HG02970 (cell line): Measurements from ENCODE around the gene RIMBP2.

Source experiments
- ATAC-seq: cut with Tn5 transposase; IDR thresholded peaks from one replicate; pipeline ENCODE4 v1.9.1; 2021; ENCODE audit warnings: mild to moderate bottlenecking, moderate library complexity, moderate number of reproducible peaks; ENCODE audit not compliant: unreplicated experiment, low FRiP score

Gene RIMBP2

DNA sequence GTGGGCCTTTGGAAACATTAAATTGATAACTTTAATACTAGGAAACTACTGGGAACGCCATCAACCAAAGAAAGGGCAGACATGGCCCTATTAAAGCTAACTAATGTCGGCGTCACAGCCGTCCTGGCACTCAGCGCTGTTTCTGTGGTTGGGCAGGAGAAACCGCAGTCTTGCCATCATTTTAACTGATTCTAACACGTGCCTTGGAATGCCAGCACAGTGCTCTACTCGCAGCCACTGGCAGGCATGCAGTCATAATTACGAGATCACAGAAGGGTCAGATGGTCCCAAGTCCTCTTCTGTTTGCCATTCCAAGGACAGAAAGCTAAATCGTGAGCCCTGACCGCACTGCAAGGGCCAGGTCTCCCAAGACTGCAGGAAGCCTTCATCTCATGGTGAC lies 75.2 kb downstream of the RIMBP2 start:
- no peak for ATAC-seq

DNA sequence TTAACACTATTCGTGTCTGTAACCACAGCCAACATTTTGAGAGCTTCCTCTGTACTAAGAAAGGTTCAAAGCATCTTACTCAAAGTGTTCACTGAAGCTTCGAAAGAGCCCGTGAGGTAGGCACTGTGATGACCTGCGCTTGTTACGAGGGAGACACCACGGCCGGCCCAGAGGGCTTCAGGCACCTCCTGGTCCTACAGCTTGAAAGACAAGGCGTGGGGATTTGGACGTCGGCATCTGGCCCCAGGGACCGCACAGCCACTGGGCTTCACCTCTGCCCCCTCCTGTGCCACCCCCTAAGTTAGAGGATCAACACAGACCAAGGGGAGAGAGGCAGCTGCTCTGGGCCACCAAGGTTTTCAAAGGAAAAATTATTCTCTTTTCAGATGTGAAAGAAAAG lies 75.6 kb downstream of the RIMBP2 start:
- no peak for ATAC-seq

DNA sequence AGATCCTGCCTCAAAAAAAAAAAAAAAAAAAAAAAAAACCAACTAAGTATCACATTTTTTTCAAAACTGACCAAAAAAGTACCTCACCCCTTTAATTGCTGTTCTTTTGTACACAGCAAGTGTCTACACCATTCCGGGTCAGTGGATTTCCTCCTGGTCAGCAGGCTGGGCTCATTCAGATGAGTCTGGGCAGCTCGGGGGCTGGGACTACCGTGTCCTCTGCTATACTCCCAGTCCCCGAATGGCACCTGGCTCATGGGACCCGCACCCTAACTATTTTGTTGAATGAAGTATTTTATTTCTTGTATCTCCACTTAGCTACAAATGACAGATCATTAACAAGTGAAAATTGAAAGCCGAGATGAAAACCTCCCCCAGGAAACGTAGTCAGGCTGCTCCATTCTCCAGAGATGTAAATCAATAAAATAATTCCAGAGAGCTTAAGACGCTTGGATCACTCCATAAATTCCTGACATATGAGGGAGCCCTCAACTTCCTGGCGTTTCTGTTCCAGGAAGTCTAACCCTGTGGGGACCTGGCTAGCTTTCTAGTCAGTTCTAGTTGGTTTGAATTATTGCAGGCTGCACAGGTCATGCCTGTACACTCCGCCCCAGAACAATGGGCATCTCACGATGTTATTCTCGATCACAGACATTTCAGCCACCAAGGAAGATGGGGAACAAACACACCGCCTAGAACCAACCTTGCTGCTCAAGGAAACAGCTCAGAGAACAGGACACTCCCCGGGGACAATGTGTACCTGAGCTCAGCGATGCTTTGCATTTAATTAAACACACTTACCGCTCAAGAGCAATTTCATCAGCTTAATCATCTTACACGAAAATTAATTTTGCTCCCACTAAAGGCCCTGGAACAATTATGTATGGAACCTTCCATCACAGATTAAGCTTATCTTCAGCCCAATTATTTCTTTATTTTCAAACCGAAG lies 76.3 kb downstream of the RIMBP2 start:
- no peak for ATAC-seq

DNA sequence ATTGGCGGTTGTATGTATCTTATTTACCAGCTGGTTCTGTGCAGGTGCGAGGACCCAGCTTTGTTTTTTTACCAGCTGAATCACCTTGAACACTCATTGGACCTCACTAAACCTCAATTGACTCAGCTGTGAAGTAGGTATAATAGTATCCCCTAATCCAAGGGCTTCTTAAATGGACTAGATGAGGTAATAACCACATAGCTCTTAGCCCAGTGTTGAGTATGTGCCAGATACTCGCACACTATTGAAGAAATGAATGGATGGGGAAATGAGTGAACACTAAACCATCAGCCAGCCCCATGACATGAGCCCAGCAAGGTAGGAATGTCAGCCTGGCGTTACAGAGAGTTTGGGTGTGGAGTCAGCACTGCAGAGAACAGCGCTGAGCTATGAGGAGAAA lies 79.7 kb downstream of the RIMBP2 start:
- no peak for ATAC-seq

DNA sequence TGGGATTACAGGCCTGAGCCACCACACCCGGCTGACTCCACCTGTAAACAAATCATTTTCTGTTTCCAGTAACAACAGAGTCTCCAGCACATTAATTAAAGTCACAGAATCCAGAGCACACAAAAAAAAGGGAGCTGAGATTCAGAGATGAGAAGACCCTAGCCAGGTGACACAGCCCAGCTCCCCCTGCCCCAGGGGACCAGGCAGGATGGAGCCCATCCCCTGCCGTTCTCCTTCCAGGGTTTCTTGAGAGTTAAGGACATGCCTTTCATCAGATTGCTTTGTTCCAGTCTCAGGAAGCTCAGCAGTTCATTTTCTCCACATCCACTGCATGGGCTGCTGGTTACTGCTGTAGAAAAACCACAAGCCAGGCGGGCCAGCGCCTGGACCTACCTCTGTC lies 81.2 kb downstream of the RIMBP2 start:
- no peak for ATAC-seq

DNA sequence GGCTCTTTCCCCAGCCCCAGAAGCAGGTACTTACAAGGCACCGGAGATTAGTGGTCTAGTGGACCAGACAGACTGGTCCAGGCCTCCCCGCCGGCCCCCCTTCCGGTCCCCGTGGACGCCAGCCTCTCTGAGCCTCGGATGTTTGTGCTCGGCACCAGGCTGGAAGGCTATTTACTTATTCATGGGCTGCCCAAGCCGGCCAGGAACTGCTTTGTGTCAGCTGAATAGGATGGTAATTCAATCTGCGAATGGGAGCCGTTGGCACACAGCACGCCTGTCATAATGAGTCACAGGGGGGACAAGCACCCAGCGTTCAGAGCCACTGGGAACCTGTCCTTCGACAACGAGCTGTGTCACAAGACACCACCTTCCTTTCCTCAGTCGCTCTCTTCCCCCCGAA lies 82.3 kb downstream of the RIMBP2 start:
- no peak for ATAC-seq

DNA sequence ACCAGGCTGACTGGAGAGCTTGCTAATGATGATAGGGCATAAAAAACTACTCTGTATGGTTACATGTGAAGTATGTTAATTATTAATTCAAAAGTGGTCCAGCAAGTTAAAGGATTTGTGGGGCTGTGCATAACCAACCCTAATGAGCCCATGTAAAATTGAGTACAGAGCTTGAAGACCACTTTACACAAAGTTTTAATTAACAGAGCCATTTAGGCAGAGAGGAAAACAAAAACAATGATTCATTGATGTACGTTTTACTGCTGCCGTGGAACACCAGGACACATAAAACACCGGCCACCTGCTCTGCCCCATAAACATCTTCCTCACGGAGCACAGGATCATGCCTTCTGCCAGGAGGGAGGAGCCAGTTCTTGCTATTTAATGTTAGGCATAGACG lies 83.5 kb downstream of the RIMBP2 start:
- ATAC-seq: no peak

DNA sequence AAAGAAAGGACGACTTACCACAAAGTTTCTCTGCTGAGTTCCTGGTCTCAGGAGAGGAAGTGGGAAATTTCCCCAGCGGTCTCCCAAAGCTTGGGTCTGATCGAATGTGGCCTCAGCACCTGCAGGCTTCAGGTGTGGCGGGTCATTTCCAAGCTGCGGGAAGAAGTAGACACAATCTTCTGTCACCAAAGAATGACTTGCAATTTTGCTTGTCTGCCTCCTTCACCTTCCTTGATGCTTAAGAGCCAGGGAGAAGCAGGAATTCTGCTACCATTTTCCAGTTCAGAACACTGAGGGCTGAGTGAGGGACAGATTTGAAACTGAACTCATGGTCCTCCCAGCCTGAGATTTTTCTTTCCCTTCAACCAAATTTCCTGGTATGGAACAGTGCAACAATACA lies 87.8 kb downstream of the RIMBP2 start:
- no peak for ATAC-seq

DNA sequence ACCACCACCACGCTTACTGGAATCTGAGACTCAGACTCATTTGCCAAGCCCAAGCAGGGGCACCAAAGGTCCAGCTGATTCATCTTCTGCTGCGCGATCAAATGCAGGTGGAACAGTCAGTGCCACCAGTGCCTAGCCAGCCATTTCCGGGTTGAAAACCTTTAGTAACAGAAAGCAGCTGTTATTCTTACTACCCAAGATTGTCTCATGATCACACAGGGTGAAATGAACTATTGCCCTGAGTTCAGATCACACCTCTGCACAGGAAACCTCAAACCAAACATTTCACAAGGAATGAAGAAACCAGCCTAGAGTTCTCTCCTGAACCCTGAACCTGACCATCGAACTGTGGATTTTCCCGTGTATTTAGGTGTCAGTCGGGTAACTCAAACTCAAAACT lies 88.9 kb downstream of the RIMBP2 start:
- no peak for ATAC-seq

DNA sequence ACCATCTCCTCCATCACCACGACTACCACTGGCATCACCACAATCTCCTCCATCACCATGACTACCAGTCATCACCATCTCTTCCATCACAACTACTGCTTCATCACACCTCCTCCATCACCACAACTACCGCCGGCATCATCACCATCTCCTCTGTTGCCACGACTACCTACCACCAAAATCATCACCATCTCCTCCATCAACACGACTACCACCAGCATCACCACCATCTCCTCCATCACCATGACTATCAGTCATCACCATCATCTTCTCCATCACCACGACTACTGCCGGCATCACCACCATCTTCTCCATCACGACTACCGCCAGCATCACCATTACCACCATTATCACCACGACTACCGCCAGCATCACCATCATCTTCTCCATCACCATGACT lies 89.5 kb downstream of the RIMBP2 start:
- no peak for ATAC-seq

DNA sequence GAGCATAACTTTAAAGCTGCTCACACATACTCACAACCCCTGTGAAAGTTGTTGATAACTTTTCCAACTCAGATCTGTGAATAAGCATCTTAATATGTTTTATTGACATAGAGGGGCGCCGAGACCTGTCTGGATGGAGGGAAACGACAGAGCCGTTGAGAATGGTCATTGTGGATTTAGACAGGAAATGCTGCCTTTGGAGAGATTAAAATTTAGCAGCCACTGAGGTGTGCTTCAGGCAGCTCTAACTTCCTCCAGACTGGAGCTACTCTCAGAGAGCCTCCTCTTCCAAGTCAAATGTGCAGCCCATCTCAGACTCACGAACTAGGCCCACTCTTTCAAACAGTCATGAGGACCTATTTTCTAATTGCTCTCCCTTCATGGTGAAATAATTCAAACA lies 90.9 kb downstream of the RIMBP2 start:
- ATAC-seq: no peak

DNA sequence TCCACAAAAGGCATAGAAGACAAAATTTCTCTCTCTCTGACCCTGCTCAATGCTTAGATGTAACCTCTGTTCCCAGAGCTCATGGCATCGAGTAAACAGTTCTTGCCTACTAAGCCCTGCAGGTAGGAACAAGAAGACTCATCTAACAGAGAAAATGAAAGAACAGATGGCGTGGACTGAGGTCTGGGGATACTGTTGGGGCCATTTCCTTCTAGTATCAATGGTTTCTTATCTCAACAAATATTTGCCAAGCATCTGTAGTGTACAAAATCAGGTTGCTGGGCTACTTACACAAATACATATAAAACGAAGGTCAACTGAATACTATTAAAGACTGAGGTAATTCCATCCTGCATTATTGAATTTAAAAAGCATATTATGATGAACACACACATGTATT lies 93.3 kb downstream of the RIMBP2 start:
- no peak for ATAC-seq

DNA sequence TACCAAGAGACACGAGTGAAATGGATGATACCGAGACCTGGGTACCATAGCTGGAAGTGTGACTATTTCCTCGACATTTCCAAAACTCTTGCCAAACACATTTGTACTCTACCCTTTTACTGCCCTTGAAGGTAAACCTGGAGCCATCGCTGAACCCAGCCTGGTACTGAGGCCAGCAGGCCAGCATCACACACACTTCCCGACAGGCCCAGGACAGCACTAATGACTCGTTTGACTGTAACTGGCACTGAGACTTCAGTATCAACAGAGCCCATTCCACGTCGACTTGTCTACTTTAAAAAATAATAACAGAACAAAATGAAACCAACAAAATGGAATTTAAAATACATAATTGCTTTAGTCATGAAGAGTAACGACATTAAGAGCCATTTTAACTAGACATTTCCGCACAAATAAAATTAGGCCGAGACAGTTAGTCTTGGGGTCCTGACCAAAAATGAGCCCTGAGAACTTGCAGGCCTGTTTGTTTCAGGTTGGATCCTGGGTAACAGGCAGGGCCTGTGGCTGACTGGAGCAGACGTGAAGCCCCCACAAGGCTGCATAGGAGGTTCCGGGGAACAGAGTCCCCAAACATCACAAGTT lies 94.3 kb downstream of the RIMBP2 start:
- ATAC-seq: no peak

DNA sequence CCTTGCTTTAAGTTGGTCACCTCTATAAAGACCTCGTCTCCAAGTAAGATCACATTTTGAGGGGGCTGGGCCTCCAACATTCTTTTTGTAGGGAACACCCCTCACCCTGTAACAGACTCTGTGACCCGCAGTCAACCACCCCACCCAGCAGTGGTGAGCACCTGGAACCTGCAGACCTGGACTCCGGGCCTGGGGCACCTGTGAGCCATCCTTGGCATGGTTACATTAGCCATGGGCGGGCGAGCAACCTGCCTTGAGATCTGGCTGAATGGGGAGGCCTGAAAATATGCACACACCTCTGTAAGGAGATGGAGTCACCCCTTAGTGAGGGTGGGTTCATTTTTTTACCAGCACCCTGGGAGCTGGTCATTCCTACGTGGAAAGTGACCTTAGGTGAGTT lies 95.3 kb downstream of the RIMBP2 start:
- ATAC-seq: no peak

DNA sequence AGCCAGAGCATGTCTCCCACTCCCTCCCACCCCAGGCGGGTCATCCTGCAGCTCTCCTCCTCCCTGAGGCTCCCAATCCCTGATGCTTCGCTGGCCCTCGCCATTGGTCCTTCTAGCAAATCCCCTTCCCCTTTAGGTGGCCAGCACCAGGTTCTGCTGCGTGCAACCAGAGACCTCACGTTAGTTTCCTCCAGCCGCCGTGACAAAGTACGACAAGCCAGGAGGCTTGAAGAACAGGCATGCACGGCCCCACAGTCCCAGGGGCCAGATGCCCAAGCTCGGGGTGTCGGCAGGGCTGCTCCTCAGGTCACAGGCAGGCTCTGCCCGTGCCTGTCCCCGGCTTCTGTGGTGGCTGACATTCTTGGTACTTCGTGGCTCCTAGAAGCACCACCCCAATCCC lies 95.8 kb downstream of the RIMBP2 start:
- ATAC-seq: no peak

DNA sequence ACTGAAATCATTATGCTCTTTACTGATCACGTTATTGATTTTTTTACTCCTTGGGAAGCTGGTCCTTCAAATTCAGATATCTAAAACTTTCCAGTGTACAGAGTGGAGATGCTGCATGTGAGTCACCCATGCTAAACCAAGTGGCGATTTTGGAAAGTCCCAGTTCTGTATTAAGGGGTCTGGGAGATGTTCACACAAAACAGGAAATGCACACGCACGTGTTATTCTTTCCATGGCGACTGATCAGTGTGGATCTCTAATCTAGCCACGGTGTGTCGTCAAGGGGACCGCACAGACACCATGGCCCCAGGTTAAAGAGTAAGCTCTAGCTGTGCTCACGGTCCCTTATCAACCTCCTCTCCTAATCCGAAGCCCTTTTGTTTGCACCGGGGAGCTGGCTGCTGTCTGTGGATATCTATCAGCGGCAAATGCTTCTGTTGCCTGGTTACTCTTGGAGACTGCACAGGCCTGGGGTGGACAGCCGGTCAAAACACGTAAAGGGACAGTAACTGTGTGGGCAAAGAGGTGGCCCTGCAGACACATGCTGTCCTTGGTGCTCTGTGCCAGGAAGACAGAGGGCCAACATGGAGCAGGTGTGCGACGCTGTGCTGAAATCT lies 96.6 kb downstream of the RIMBP2 start:
- no peak for ATAC-seq

DNA sequence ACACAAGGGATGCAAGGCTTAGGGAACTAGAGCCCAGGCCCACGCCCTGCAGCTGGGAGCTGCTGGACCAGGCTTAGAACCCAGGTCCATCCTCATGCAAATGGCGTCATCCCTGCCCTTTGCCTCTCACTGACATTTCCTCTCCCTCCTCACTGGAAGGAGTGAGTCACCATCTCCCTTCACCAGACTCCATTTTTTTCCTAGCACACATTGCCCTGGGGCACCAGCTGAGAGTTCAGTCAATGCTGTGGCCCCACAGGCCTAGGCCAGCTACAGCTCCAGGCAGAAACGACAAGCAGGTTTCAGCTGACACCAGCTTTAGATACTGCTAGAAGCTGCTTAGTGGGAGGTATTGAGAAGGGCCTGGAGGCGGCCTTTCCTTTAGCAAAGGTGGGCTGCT lies 98.9 kb downstream of the RIMBP2 start:
- no peak for ATAC-seq

DNA sequence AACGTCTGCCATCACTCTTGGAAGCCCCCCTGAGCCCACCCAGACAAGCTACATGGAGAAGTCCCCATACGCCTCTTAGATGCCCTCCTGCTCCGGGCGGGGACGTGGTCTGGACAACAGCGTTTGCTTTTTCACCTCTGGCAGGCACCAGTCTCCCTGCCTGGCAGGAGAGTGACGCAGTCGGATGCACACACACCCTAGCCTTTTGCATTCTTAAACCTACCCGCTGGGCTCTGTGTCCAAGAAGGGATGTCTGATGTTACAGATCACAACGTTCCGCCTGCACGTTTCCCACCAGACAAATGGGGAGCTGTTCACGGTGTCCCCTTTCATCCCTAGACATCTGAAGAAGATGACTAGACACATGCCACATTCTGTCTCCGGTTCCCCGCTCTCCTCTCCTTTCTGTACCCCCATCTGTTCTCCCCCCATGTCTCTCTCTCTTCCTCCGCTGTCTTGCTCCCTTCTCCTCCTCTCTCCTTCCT lies 100.2 kb downstream of the RIMBP2 start:
- no peak for ATAC-seq

DNA sequence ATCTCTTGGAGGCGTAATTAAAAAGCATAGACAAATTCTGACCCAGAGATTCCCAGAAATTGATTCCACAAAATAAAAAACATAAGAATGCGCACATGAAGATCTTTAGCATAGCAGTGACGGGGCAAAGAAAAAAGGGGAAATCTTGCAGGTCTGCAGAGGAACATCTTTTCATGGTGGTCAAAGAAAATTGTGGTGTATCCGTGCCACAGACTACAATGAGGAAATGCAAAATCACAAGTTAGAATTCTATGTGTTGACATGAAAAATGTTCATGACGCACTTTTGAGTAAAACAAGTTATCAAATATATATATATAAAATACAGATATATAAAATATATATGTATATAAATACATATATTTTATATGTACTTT lies 101.6 kb downstream of the RIMBP2 start:
- no peak for ATAC-seq

DNA sequence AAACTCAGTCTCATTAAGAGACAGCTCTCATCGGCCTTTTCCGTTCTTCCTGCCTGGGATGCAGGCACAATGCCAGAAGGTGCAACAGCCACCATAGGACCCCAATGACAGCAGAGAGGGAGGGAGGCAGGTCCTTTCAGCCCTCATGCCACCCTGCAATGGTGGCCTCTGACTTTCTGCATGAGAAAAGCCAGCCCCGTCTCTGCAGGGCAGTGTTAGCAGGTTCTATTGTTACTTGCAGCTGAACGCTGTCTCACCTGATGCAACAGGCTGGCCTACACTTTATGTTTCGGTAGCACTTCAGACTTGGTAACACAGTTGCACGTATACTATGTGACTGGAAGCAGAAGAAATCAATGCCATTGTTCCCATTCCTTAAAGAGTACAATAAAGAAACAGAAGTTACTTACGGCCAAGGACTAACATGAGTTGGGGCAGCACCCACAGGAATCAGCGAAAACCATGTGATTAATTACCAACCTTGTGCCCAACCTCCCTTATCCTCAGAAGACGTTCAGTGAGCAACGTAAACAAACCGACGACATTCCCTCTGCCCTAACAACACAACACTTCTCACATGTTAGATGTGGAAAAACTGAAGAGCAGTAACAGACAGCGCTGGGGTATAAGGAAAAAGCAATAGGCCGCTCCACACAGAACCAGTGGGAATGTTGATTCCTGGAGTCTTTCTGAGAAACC lies 102.1 kb downstream of the RIMBP2 start:
- no peak for ATAC-seq

DNA sequence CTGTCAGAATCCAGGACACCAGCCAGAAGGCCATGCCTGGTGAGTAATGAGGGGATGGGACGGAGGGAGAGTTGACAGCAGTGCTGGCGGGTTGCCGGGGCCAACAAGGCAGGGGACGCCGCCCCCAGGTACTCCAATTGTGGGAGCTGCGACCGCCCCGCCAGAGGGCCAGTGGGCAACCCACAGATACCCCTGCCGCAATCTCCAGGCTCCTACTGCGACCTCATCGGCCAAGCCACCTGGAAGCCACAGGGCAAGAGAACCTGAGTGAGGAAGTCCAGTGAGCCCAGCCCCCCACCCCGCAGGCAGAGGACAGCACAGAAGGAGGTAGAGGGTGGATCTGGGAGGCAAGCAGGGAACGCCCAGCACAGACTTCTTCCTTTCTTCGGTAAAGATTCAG lies 103.0 kb downstream of the RIMBP2 start:
- ATAC-seq: no peak
